GM10266 (cell line): ENCODE data around the gene FAM174B.

Experiments used
- DNase-seq: peaks from one replicate; pipeline ENCODE4 v3.0.0; 2012; ENCODE audit errors: extremely low spot score
- TF ChIP-seq, protein P1 (sequence below): IDR thresholded peaks from 2 replicates; pipeline ENCODE4 v1.5.1; 2012; ENCODE audit warnings: mild to moderate bottlenecking, low read depth; ENCODE audit not compliant: control insufficient read depth, insufficient read depth; ENCODE audit errors: missing control alignments

FAM174B gene

DNA sequence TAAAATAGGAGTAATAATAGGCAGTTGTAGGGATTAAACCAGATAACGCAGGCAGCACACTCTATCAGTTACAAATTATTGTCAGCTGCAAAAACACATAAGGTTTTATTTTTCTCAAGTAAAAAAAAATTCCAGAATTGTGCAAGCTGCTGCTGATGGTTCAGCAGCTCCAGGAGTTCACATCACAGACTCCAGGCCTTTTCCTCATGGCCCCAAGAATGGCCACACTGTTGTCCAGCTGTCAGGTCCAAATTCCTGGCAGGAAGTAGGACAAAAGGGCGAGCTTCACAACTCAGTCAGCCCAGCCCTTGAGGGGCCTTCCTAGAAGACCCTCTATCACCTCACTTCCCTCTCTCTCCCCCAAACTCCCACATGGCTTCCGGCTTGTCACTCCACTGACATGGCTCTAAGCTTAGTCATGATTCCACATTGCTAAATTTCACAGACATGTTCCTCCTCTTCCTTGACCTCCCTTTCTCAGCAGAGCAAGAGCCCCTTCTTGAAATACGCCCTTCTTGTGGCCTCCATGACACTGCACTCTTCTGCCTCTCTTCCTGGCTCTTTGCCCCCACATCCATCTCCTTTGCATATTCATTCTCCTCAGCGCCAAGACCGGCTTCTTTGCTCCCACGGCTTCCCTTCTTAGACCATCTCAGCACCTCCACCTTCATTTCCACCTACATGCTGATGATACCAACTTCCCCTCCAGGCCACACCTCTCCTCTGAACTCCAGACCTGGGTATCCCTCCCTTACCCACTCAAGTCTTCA, 27.4 kb upstream of the FAM174B start:
- TF ChIP-seq, protein P1, sequence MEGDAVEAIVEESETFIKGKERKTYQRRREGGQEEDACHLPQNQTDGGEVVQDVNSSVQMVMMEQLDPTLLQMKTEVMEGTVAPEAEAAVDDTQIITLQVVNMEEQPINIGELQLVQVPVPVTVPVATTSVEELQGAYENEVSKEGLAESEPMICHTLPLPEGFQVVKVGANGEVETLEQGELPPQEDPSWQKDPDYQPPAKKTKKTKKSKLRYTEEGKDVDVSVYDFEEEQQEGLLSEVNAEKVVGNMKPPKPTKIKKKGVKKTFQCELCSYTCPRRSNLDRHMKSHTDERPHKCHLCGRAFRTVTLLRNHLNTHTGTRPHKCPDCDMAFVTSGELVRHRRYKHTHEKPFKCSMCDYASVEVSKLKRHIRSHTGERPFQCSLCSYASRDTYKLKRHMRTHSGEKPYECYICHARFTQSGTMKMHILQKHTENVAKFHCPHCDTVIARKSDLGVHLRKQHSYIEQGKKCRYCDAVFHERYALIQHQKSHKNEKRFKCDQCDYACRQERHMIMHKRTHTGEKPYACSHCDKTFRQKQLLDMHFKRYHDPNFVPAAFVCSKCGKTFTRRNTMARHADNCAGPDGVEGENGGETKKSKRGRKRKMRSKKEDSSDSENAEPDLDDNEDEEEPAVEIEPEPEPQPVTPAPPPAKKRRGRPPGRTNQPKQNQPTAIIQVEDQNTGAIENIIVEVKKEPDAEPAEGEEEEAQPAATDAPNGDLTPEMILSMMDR, result no peak
- DNase-seq, result no peak

DNA sequence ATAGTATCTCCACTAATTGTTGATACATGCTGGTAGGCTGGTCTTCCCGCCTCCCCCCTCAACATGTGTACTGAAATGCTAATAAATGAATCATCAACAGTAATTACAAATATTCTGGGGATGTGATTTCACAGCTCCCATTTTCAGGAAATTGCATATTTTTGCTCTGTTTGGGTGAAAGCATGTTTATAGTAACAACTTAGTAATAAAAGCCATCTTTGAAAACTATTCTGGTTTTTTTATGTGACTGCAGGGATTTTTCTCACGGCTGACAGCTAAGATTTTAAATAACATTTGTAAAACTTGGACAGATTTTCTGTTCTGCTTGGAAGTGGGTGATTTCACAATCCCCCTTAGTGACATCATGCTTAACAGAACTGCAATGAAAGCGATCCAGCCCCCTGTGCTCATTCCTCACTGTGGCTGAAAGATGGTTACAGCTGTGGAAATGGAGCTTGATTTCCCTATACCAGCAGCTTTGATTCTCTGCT, 25.6 kb upstream of the FAM174B start:
- DNase-seq, result no peak
- TF ChIP-seq, protein P1, result no peak

DNA sequence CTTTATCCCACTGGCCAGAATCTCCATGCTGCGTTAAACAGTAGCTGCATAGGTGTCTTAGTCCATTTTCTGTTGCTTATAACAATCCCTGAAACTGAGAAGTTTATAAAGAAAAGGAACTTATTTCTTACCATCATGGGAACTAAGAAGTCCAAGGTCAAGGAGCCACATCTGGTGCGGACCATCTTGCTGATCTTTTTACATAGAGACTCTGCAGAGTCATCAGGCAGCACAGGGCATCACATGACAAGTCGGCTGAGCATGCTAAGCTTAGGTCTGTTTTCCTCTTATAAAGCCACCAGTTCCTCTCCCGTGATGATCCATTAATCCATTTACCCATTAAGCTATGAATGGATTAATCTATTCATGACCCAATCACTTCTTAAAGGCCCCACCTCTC, 22.4 kb upstream of the FAM174B start:
- TF ChIP-seq, protein P1, result no peak
- DNase-seq, result no peak

DNA sequence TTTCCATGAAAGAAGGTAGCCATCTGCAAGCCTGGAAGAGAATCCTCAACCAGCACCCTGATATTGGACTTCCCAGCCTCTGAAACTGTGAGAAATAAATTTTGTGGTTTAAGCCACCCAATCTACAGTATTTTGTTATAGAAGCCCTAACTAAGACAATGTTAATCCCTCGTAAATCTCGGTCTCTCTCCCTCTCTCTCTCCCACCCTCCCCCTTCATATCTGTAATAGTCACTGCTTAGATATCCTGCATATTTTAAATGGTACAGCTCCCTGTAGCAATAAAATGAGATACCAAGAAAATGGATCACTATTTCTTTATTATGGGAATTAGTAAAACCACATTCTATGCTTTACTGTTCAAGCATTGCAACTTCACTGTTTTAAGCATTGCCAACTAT, 21.0 kb upstream of the FAM174B start:
- TF ChIP-seq, protein P1, result no peak
- DNase-seq, result no peak

DNA sequence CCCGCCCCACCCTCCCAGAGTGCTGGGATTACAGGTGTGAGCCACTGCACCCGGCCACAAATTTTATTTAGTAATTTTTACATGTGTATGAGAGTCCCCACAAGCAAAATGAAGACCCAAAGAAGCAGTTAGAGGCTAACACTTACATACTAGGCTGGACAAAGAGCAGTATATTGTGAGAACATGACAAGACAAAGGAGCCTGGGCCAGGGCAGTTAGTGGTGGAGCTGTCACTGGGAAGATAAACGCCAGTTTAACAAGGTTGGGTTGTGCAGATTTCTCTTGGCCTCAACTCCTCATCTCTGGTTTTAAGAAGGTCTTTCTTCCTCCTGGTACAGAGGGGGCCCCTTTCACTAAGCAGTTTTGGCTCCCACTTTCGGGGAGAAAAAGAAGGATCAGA, 19.9 kb upstream of the FAM174B start:
- DNase-seq, result no peak
- TF ChIP-seq, protein P1, result no peak

DNA sequence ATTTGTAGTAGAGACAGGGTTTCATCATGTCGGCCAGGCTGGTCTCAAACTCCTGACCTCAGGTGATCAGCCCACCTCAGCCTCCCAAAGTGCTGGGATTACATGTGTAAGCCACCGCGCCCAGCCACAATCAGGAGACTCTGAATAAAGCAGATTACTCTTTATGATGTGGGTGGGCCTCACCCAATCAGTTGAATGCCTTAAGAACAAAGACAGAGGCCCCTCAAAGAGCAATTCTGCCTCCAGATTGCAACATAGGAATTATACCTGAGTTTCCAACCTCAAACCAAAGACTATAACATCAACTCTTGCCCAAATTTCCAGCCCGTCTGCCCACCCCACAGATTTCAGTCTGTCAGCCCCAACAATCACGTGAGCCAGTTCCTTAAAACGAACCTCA, 18.8 kb upstream of the FAM174B start:
- TF ChIP-seq, protein P1, result no peak
- DNase-seq, result no peak

DNA sequence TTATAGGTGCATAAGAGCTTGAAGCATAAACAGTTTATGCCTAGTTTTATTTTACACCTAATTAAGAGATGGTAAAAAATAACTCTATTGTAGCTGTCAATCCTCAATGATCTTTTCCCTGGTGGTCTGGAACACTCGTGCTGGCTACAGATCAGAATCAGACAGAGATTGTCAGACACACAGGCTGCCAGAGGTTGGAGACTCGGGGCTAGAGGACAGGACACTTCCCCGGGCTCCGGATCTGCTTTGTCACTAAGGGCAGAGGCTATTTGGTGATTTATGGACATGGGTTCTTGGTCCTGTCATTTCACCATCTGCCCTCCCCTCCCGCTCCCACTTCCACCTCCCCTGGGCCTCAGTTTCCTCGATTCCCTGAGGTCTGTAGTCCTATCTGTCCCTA, 16.5 kb upstream of the FAM174B start:
- TF ChIP-seq, protein P1, result no peak
- no peak for DNase-seq
